Measurements from ENCODE around the gene SUPT5H. TPM values are rescaled to one million over a fixed set of nuclear protein-coding genes. Genes with fewer than 3 reads are reported as not detected.

SUPT5H gene
- polyA plus RNA-seq, 1 donor from 2014 or later: 92.5 TPM

DNA sequence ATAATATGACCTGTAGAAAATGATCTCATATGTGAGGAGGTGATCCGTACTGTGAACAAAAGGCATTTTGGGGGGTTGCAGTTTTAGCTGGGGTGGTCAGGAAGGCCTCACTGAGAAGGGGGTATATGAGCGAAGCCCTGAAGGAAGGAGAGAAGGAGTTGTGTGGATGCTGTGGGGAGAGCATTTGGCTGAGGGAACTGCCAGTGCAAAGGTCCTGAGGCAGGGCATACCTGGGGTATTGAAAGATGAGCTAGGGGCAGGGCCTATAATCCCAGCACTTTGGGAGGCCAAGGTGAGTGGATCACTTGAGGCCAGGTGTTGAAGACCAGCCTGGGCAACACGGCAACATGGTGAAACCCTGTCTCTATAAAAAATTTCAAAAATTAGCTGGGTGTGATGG lies 72.0 kb downstream of the SUPT5H start:
- Histone ChIP-seq H2AFZ (ENCODE audit: low read depth, low read length) (no peak overlapping the region), H3K4me2 (ENCODE audit: low read length) (no peak overlapping the region), H3K79me2 (replicated peaks; ENCODE audit: insufficient read depth, low read length) (no peaks in the 10 kb centered on the region)

DNA sequence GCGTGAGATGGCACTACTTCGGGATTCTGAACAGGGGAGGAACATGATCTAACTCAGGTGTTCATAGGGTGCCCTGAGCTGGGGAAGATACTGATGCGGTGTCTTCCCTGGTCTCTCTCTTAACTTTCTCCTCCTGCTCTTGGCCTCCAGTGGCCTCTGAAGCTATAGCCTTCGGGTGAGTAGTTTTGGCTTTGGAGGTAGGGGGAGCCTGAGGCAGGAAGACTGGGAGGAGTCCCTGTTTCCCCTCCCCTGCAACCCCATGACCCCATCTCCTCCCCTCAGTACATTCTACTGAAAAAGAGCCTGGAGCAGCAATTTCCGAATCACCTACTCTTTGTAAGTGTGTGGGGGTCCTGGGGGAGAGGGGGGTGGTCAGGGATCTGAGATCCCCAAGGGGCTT lies 73.1 kb downstream of the SUPT5H start:
- Histone ChIP-seq H3K79me2 (replicated peaks; ENCODE audit: insufficient read depth, low read length) (no peaks in the 10 kb centered on the region), H3K27ac (ENCODE audit: low read length) (no peak overlapping the region), H3K27me3 (ENCODE audit: insufficient read depth, low read depth, low read length) (peaks cover 33% of the 10 kb centered on the region), H3F3A (ENCODE audit: insufficient read depth, low read length, poor library complexity, severe bottlenecking) (no peaks in the 10 kb centered on the region), H4K20me1 (ENCODE audit: insufficient read depth) (no peaks in the 10 kb centered on the region), H3K9me2 (ENCODE audit: insufficient read depth, low read length) (no peaks in the 10 kb centered on the region), H3K36me3 (ENCODE audit: insufficient read depth, low read length) (no peaks in the 10 kb centered on the region), H2AFZ (ENCODE audit: low read depth, low read length) (no peak overlapping the region), H3K9ac (ENCODE audit: low read length) (no peak overlapping the region), H3K4me2 (ENCODE audit: low read length) (no peak overlapping the region), H3K4me3 (ENCODE audit: low read length) (no peak overlapping the region), H3K9me3 (ENCODE audit: low read length) (no peaks in the 10 kb centered on the region)
- TF ChIP-seq EP300 (conservative IDR thresholded peaks at IDR 0.05; ENCODE audit: poor library complexity, severe bottlenecking): no peak
- no peak for TF ChIP-seq POLR2AphosphoS5 (IDR thresholded peaks at IDR 0.05)
- no peak for TF ChIP-seq MXI1 (conservative IDR thresholded peaks at IDR 0.05; ENCODE audit: poor library complexity, severe bottlenecking)
- TF ChIP-seq, protein P1, sequence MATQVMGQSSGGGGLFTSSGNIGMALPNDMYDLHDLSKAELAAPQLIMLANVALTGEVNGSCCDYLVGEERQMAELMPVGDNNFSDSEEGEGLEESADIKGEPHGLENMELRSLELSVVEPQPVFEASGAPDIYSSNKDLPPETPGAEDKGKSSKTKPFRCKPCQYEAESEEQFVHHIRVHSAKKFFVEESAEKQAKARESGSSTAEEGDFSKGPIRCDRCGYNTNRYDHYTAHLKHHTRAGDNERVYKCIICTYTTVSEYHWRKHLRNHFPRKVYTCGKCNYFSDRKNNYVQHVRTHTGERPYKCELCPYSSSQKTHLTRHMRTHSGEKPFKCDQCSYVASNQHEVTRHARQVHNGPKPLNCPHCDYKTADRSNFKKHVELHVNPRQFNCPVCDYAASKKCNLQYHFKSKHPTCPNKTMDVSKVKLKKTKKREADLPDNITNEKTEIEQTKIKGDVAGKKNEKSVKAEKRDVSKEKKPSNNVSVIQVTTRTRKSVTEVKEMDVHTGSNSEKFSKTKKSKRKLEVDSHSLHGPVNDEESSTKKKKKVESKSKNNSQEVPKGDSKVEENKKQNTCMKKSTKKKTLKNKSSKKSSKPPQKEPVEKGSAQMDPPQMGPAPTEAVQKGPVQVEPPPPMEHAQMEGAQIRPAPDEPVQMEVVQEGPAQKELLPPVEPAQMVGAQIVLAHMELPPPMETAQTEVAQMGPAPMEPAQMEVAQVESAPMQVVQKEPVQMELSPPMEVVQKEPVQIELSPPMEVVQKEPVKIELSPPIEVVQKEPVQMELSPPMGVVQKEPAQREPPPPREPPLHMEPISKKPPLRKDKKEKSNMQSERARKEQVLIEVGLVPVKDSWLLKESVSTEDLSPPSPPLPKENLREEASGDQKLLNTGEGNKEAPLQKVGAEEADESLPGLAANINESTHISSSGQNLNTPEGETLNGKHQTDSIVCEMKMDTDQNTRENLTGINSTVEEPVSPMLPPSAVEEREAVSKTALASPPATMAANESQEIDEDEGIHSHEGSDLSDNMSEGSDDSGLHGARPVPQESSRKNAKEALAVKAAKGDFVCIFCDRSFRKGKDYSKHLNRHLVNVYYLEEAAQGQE (IDR thresholded peaks at IDR 0.05; ENCODE audit: borderline replicate concordance): no peak
- TF ChIP-seq RAD21 (conservative IDR thresholded peaks at IDR 0.05): no peak
- TF ChIP-seq EZH2 (IDR thresholded peaks at IDR 0.05; ENCODE audit: borderline replicate concordance, insufficient read depth, low read length, poor library complexity, severe bottlenecking): no peak
- no peak for TF ChIP-seq TAF1 (IDR thresholded peaks at IDR 0.05; ENCODE audit: low read depth)
- TF ChIP-seq, protein P2, sequence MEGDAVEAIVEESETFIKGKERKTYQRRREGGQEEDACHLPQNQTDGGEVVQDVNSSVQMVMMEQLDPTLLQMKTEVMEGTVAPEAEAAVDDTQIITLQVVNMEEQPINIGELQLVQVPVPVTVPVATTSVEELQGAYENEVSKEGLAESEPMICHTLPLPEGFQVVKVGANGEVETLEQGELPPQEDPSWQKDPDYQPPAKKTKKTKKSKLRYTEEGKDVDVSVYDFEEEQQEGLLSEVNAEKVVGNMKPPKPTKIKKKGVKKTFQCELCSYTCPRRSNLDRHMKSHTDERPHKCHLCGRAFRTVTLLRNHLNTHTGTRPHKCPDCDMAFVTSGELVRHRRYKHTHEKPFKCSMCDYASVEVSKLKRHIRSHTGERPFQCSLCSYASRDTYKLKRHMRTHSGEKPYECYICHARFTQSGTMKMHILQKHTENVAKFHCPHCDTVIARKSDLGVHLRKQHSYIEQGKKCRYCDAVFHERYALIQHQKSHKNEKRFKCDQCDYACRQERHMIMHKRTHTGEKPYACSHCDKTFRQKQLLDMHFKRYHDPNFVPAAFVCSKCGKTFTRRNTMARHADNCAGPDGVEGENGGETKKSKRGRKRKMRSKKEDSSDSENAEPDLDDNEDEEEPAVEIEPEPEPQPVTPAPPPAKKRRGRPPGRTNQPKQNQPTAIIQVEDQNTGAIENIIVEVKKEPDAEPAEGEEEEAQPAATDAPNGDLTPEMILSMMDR (IDR thresholded peaks at IDR 0.05; ENCODE audit: poor library complexity, severe bottlenecking): no peak
- no peak for TF ChIP-seq SMC3 (conservative IDR thresholded peaks at IDR 0.05; ENCODE audit: poor library complexity)

More for the DNA sequence above, 72.0 kb downstream of the SUPT5H start:
- Histone ChIP-seq H3K4me3 (ENCODE audit: low read length) (no peak overlapping the region), H3K9me3 (ENCODE audit: low read length) (no peaks in the 10 kb centered on the region), H3K27me3 (ENCODE audit: insufficient read depth, low read depth, low read length) (peaks cover 39% of the 10 kb centered on the region), H3K9ac (ENCODE audit: low read length) (no peak overlapping the region), H3F3A (ENCODE audit: insufficient read depth, low read length, poor library complexity, severe bottlenecking) (no peaks in the 10 kb centered on the region), H3K27ac (ENCODE audit: low read length) (no peak overlapping the region), H3K36me3 (ENCODE audit: insufficient read depth, low read length) (no peaks in the 10 kb centered on the region), H3K9me2 (ENCODE audit: insufficient read depth, low read length) (no peaks in the 10 kb centered on the region), H4K20me1 (ENCODE audit: insufficient read depth) (no peaks in the 10 kb centered on the region)
- TF ChIP-seq EP300 (conservative IDR thresholded peaks at IDR 0.05; ENCODE audit: poor library complexity, severe bottlenecking): no peak
- no peak for TF ChIP-seq TAF1 (IDR thresholded peaks at IDR 0.05; ENCODE audit: low read depth)
- TF ChIP-seq, protein P2 (IDR thresholded peaks at IDR 0.05; ENCODE audit: poor library complexity, severe bottlenecking): no peak
- TF ChIP-seq POLR2AphosphoS5 (IDR thresholded peaks at IDR 0.05): no peak
- TF ChIP-seq EZH2 (IDR thresholded peaks at IDR 0.05; ENCODE audit: borderline replicate concordance, insufficient read depth, low read length, poor library complexity, severe bottlenecking): no peak
- TF ChIP-seq, protein P1 (IDR thresholded peaks at IDR 0.05; ENCODE audit: borderline replicate concordance): no peak
- no peak for TF ChIP-seq MXI1 (conservative IDR thresholded peaks at IDR 0.05; ENCODE audit: poor library complexity, severe bottlenecking)
- no peak for TF ChIP-seq RAD21 (conservative IDR thresholded peaks at IDR 0.05)

Data from neural cell (in vitro differentiated cells).